ENCODE measurements around the gene NAT16. TPM values are rescaled to one million over a fixed set of nuclear protein-coding genes. Genes with fewer than 3 reads are reported as not detected.

Gene NAT16
- total and polyA plus RNA-seq, 9 of the 15 experiments (the other 6 are each of a cell fraction or from before 2014, with no cell fraction given), result 0.04 TPM; not detected in 8

DNA sequence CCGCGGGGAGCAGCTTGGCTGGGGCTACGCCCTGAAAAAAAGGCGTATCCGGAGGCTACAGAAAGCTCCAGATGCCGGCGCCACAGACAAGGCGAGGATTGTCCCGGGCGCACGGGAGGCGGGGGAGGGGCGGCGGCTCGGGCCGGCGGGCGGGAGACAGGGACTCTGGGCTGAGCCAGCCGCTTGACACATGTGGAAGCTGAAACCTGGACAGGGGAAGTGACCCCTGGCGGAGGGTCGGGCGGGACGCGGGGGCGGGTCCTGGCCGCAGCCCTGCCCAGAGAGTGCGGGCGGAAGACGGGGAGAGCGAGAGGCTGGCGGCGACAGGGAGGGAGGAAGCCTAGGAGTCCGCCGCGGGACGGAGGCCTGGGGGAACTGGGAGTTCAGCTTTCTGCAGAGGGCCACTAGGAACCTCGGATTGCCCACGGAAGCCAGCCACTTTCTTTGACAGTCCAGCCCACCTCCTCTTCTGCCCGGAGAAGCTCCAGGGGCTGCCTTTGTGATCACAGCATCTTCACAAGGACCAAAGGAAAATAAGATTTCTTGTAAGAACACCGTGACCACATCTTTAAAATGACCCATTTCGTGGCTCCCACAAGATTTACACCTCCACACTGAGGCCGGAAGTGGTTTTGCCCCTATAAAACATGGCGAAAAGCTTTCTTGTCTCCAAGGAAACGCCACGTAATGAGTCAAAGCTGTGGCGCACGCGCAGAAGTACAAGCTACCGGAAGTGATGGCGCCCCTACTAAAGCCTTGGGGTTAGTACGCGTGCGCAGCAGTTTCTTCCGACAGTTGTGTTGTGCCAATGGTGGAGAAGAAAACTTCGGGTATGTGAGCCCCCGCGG, 37.5 kb upstream of the NAT16 start, which contains the start of the genes PLOD3 and ZNHIT1 (continued):
- no peak for TF ChIP-seq RBM25 (IDR thresholded peaks at IDR 0.05; ENCODE audit: low read depth, low read length, severe bottlenecking)
- no peak for TF ChIP-seq CEBPB (tag; IDR thresholded peaks at IDR 0.05)
- TF ChIP-seq CREM (IDR thresholded peaks at IDR 0.05; ENCODE audit: low read depth), result peak; percentile 79
- TF ChIP-seq, protein P1, sequence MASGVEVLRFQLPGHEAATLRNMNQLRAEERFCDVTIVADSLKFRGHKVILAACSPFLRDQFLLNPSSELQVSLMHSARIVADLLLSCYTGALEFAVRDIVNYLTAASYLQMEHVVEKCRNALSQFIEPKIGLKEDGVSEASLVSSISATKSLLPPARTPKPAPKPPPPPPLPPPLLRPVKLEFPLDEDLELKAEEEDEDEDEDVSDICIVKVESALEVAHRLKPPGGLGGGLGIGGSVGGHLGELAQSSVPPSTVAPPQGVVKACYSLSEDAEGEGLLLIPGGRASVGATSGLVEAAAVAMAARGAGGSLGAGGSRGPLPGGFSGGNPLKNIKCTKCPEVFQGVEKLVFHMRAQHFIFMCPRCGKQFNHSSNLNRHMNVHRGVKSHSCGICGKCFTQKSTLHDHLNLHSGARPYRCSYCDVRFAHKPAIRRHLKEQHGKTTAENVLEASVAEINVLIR (CRISPR knock-in tag; IDR thresholded peaks at IDR 0.05), result peak; percentile 56; the same call in 1 of the 2 replicates
- TF ChIP-seq, protein P2, sequence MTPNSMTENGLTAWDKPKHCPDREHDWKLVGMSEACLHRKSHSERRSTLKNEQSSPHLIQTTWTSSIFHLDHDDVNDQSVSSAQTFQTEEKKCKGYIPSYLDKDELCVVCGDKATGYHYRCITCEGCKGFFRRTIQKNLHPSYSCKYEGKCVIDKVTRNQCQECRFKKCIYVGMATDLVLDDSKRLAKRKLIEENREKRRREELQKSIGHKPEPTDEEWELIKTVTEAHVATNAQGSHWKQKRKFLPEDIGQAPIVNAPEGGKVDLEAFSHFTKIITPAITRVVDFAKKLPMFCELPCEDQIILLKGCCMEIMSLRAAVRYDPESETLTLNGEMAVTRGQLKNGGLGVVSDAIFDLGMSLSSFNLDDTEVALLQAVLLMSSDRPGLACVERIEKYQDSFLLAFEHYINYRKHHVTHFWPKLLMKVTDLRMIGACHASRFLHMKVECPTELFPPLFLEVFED (CRISPR knock-in tag; conservative IDR thresholded peaks at IDR 0.05), result 0 out of 2 replicates have a peak, but pooled peaks have one; percentile 23
- TF ChIP-seq GATAD2A (IDR thresholded peaks at IDR 0.05), result no peak
- TF ChIP-seq, protein P3, sequence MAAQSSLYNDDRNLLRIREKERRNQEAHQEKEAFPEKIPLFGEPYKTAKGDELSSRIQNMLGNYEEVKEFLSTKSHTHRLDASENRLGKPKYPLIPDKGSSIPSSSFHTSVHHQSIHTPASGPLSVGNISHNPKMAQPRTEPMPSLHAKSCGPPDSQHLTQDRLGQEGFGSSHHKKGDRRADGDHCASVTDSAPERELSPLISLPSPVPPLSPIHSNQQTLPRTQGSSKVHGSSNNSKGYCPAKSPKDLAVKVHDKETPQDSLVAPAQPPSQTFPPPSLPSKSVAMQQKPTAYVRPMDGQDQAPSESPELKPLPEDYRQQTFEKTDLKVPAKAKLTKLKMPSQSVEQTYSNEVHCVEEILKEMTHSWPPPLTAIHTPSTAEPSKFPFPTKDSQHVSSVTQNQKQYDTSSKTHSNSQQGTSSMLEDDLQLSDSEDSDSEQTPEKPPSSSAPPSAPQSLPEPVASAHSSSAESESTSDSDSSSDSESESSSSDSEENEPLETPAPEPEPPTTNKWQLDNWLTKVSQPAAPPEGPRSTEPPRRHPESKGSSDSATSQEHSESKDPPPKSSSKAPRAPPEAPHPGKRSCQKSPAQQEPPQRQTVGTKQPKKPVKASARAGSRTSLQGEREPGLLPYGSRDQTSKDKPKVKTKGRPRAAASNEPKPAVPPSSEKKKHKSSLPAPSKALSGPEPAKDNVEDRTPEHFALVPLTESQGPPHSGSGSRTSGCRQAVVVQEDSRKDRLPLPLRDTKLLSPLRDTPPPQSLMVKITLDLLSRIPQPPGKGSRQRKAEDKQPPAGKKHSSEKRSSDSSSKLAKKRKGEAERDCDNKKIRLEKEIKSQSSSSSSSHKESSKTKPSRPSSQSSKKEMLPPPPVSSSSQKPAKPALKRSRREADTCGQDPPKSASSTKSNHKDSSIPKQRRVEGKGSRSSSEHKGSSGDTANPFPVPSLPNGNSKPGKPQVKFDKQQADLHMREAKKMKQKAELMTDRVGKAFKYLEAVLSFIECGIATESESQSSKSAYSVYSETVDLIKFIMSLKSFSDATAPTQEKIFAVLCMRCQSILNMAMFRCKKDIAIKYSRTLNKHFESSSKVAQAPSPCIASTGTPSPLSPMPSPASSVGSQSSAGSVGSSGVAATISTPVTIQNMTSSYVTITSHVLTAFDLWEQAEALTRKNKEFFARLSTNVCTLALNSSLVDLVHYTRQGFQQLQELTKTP (IDR thresholded peaks at IDR 0.05; ENCODE audit: low read depth in 1 of 2, partially characterized antibody in 2 of 2), result peak in 1 of 2 experiments; percentile 14
- TF ChIP-seq, protein P4, sequence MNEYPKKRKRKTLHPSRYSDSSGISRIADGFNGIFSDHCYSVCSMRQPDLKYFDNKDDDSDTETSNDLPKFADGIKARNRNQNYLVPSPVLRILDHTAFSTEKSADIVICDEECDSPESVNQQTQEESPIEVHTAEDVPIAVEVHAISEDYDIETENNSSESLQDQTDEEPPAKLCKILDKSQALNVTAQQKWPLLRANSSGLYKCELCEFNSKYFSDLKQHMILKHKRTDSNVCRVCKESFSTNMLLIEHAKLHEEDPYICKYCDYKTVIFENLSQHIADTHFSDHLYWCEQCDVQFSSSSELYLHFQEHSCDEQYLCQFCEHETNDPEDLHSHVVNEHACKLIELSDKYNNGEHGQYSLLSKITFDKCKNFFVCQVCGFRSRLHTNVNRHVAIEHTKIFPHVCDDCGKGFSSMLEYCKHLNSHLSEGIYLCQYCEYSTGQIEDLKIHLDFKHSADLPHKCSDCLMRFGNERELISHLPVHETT (CRISPR knock-in tag; conservative IDR thresholded peaks at IDR 0.05 in 1 of 2, IDR thresholded peaks at IDR 0.05 in 1 of 2), result peak in 1 of 2 experiments; percentile 91; a peak in 2 of 4 replicates
- TF ChIP-seq ILF3 (IDR thresholded peaks at IDR 0.05; ENCODE audit: borderline replicate concordance), result no peak
- TF ChIP-seq ARID1B (IDR thresholded peaks at IDR 0.05), result peak; percentile 49; the same call in 1 of the 2 replicates
- TF ChIP-seq NR2C2 (CRISPR knock-in tag; IDR thresholded peaks at IDR 0.05), result peak; percentile 66; the same call in 1 of the 2 replicates
- TF ChIP-seq NR2C2 (tag; IDR thresholded peaks at IDR 0.05), result peak; percentile 95
- TF ChIP-seq U2AF1 (optimal IDR thresholded peaks at IDR 0.05; ENCODE audit: low read depth, low read length), result no peak
- no peak for TF ChIP-seq ZNF165 (CRISPR knock-in tag; IDR thresholded peaks at IDR 0.05; ENCODE audit: borderline replicate concordance)
- TF ChIP-seq ZNF444 (CRISPR knock-in tag; IDR thresholded peaks at IDR 0.05), result no peak
- TF ChIP-seq ZFP36 (IDR thresholded peaks at IDR 0.05; ENCODE audit: low read depth, low read length, partially characterized antibody), result peak; percentile 18
